ENCODE data around the gene PKIB. TPM values are rescaled to one million over a fixed set of nuclear protein-coding genes. Genes with fewer than 3 reads are reported as not detected.

Gene PKIB
- 32.5 TPM for polyA plus RNA-seq (2013, experiment 1 of 4)
- polyA plus RNA-seq (2013, experiment 2 of 4) = 36.2 TPM
- polyA plus RNA-seq (2013, experiment 3 of 4) = 29.4 TPM
- 30.1 TPM for polyA plus RNA-seq (2013, experiment 4 of 4)

GRCh38 chr6:122609881-122610689 lies at the start of gene PKIB:
TSS of gene PKIB (plus strand) at chr6:122610405. CDS start at chr6:122717795, 107,390 bp downstream.
- no peaks in the 10 kb centered on the region for H3K9me3 ChIP-seq (ENCODE audit: control insufficient read depth, low read length)
- no peaks in the 10 kb centered on the region for H3K36me3 ChIP-seq (ENCODE audit: control insufficient read depth, insufficient read depth, low read length)
- H3K27ac ChIP-seq (ENCODE audit: insufficient read depth, low read depth, low read length, poor library complexity, severe bottlenecking) = no peak within 1 kb of the TSS
- H3K4me1 ChIP-seq (ENCODE audit: control insufficient read depth, insufficient read depth, low read length) = no peaks in the 10 kb centered on the region
- peaks cover 45% of the 10 kb centered on the region for H3K27me3 ChIP-seq (ENCODE audit: control insufficient read depth, insufficient read depth, low read length, poor library complexity, severe bottlenecking)
- 6 to 7% methylated on average over 66 of the region's 66 CpGs for WGBS, 2 experiments
- H3K4me3 ChIP-seq (ENCODE audit: insufficient read depth, low read depth, low read length) = peak within 1 kb of the TSS; percentile 48

DNA sequence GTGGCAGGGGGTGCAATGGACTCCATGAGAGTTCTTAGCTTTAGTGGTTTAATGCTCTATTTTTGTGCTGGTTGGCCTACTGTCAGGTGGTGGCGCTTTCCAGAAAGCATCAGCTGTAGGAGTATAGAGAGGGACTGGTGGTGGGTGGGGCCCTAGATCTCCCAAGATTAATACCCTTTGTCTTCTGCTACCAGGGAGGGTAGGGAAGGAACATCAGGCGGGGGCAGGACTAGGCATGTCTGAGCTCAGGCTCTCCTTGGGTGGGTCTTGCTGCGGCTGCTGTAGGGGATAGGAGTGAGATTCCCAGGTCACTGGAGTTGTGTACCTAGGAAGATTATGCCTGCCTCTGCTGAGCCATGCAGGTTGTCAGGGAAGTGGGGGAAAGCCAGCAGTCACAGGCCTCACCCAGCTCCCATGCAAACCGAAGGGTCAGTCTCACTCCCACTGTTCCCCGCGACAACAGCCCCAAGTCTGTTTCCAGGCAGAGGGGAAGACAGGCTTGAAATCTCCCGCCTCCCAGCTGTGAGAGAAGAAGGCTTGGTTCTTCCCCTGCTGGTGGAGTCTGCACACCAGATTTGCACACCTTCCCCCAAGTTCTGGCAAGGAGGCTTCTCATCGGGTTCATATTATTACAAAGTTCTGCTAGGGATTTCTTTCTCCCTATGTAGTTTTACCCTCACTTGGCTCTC lies 46.7 kb upstream of the PKIB start:
- Histone ChIP-seq H3K9me3 (ENCODE audit: control insufficient read depth, low read length) (no peaks in the 10 kb centered on the region), H3K4me1 (ENCODE audit: control insufficient read depth, insufficient read depth, low read length) (no peaks in the 10 kb centered on the region), H3K27me3 (ENCODE audit: control insufficient read depth, insufficient read depth, low read length, poor library complexity, severe bottlenecking) (no peaks in the 10 kb centered on the region), H3K27ac (ENCODE audit: insufficient read depth, low read depth, low read length, poor library complexity, severe bottlenecking) (no peak overlapping the region), H3K36me3 (ENCODE audit: control insufficient read depth, insufficient read depth, low read length) (no peaks in the 10 kb centered on the region), H3K4me3 (ENCODE audit: insufficient read depth, low read depth, low read length) (no peak overlapping the region)
- 88 to 89% methylated on average over 8 of the region's 8 CpGs for WGBS, 2 experiments

DNA sequence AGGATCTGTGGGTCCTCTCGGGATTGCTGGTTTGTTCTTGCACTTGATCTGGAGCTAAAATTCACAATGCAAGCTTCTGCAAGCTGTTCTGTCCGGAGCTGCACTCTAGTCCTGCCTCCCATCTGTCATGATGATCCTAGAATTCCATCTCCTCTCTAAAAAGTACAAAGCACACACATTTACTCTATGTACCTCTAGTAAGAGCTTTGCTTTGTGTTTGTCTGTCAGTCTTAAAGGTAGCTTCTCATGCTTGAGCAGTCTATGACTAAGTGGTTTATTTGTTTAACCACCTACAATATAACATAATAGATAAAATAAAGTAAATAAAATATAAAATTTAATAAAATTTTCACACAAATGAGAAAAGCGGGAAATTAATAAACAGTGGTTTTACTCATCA lies 46.0 kb upstream of the PKIB start:
- no peak overlapping the region for H3K27ac ChIP-seq (ENCODE audit: insufficient read depth, low read depth, low read length, poor library complexity, severe bottlenecking)
- H3K36me3 ChIP-seq (ENCODE audit: control insufficient read depth, insufficient read depth, low read length) = no peaks in the 10 kb centered on the region
- H3K27me3 ChIP-seq (ENCODE audit: control insufficient read depth, insufficient read depth, low read length, poor library complexity, severe bottlenecking) = no peaks in the 10 kb centered on the region
- no peak overlapping the region for H3K4me3 ChIP-seq (ENCODE audit: insufficient read depth, low read depth, low read length)
- H3K9me3 ChIP-seq (ENCODE audit: control insufficient read depth, low read length) = no peaks in the 10 kb centered on the region
- 94 to 97% methylated on average over 2 to 3 of the region's 3 CpGs for WGBS, 2 experiments
- H3K4me1 ChIP-seq (ENCODE audit: control insufficient read depth, insufficient read depth, low read length) = no peaks in the 10 kb centered on the region

DNA sequence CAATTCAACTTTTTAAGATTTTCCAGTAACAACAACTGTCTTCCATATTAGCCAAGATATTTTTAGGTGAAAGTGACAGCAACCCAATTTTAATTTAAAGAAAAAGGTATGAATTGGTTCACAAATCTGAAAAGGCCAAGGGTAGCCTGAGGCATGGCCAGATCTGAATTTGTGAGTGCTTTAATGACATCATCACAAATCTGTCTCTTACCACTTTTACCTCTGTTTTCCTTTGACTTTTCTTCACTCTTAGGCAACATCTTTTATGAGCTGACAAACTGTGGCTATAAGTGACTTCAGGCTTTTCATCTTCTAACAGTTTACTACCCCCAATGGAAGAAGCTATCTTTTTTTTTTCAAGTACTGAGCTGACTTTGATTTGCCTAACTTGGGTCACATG lies 44.5 kb upstream of the PKIB start:
- H3K9me3 ChIP-seq (ENCODE audit: control insufficient read depth, low read length) = no peaks in the 10 kb centered on the region
- H3K27me3 ChIP-seq (ENCODE audit: control insufficient read depth, insufficient read depth, low read length, poor library complexity, severe bottlenecking) = no peaks in the 10 kb centered on the region
- H3K4me3 ChIP-seq (ENCODE audit: insufficient read depth, low read depth, low read length) = no peak overlapping the region
- H3K27ac ChIP-seq (ENCODE audit: insufficient read depth, low read depth, low read length, poor library complexity, severe bottlenecking) = no peak overlapping the region
- H3K36me3 ChIP-seq (ENCODE audit: control insufficient read depth, insufficient read depth, low read length) = no peaks in the 10 kb centered on the region
- no peaks in the 10 kb centered on the region for H3K4me1 ChIP-seq (ENCODE audit: control insufficient read depth, insufficient read depth, low read length)

DNA sequence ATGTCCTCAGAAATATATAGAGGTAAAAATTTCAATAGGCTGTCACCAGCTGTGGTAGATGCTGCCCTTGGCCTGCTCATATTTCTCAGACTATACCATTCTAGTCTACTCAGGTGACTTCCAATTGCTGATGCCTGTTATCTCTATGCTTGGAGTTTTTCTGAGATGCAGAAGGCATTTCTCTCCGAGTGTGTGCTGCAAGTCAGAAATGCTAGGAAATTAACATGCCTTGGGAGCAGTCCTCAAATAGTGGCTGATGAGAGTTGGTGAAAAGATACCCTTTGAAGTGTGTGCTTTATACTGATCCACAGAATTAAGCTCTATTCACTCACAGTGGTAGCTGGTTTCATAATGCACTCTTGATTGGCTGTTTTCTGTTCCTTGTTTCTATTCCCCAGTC lies 43.2 kb upstream of the PKIB start:
- no peak overlapping the region for H3K4me3 ChIP-seq (ENCODE audit: insufficient read depth, low read depth, low read length)
- H3K9me3 ChIP-seq (ENCODE audit: control insufficient read depth, low read length) = no peaks in the 10 kb centered on the region
- no peaks in the 10 kb centered on the region for H3K36me3 ChIP-seq (ENCODE audit: control insufficient read depth, insufficient read depth, low read length)
- H3K4me1 ChIP-seq (ENCODE audit: control insufficient read depth, insufficient read depth, low read length) = no peaks in the 10 kb centered on the region
- H3K27me3 ChIP-seq (ENCODE audit: control insufficient read depth, insufficient read depth, low read length, poor library complexity, severe bottlenecking) = no peaks in the 10 kb centered on the region
- H3K27ac ChIP-seq (ENCODE audit: insufficient read depth, low read depth, low read length, poor library complexity, severe bottlenecking) = no peak overlapping the region
- WGBS, 2 experiments = 93 to 94% methylated on average over 1 of the region's 1 CpG

DNA sequence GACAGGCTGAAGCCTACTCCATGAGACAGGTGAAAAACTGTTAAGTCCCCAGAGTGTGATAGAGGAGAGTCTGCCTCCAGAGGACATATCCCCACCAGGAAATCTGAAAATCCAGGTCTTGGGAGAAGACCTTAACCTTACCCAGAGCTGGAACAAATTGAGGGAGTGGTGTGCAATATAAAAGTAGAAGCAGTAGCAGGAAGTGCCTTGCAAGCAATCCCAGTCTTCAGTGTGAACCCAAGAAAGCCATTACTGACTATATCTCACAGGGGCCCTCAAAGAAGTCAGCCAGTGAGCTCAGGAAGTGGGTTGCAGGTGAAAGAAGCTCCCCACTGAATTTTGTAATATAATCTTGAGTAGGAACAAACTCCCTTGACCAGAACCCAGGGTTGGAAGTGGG lies 41.9 kb upstream of the PKIB start:
- Histone ChIP-seq H3K9me3 (ENCODE audit: control insufficient read depth, low read length) (no peaks in the 10 kb centered on the region), H3K27ac (ENCODE audit: insufficient read depth, low read depth, low read length, poor library complexity, severe bottlenecking) (no peak overlapping the region), H3K36me3 (ENCODE audit: control insufficient read depth, insufficient read depth, low read length) (no peaks in the 10 kb centered on the region), H3K4me3 (ENCODE audit: insufficient read depth, low read depth, low read length) (no peak overlapping the region), H3K4me1 (ENCODE audit: control insufficient read depth, insufficient read depth, low read length) (no peaks in the 10 kb centered on the region), H3K27me3 (ENCODE audit: control insufficient read depth, insufficient read depth, low read length, poor library complexity, severe bottlenecking) (no peaks in the 10 kb centered on the region)

- Histone ChIP-seq H3K27me3 (ENCODE audit: control insufficient read depth, insufficient read depth, low read length, poor library complexity, severe bottlenecking) (no peaks in the 10 kb centered on the region), H3K4me3 (ENCODE audit: insufficient read depth, low read depth, low read length) (no peak overlapping the region), H3K27ac (ENCODE audit: insufficient read depth, low read depth, low read length, poor library complexity, severe bottlenecking) (no peak overlapping the region), H3K9me3 (ENCODE audit: control insufficient read depth, low read length) (no peaks in the 10 kb centered on the region), H3K4me1 (ENCODE audit: control insufficient read depth, insufficient read depth, low read length) (no peaks in the 10 kb centered on the region), H3K36me3 (ENCODE audit: control insufficient read depth, insufficient read depth, low read length) (no peaks in the 10 kb centered on the region)
- 84 to 85% methylated on average over 3 of the region's 3 CpGs for WGBS, 2 experiments
Observed at GRCh38 chr6:122568797-122569221, 41.4 kb upstream of the PKIB start.

DNA sequence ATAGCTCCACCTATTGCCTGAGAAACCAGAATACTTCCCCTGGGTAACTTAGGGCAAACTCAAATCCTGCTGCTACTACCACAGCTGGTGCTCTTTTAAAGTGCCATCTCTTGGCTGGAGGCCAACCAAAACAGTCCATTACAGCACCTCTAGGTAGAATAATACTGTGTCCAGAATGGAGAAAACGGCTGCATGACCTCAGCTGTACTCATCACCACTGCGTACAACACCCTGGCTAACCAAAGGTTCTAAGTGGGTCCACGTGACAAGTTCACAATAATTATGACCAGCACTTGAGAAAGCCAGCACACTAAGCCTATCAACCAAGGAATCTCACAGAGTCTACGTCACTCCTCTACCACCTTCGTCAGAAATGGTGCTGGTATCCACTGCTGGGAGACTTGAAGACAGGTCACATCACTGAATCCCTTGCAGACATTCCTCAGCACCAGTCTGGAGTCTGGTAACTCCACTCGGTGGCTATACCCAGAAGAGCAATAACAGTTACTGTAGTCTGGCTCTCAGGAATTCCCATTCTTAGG lies 40.9 kb upstream of the PKIB start:
- WGBS, 2 experiments = 93 to 95% methylated on average over 6 of the region's 6 CpGs
- H3K36me3 ChIP-seq (ENCODE audit: control insufficient read depth, insufficient read depth, low read length) = no peaks in the 10 kb centered on the region
- no peak overlapping the region for H3K27ac ChIP-seq (ENCODE audit: insufficient read depth, low read depth, low read length, poor library complexity, severe bottlenecking)
- H3K27me3 ChIP-seq (ENCODE audit: control insufficient read depth, insufficient read depth, low read length, poor library complexity, severe bottlenecking) = no peaks in the 10 kb centered on the region
- no peaks in the 10 kb centered on the region for H3K9me3 ChIP-seq (ENCODE audit: control insufficient read depth, low read length)
- H3K4me3 ChIP-seq (ENCODE audit: insufficient read depth, low read depth, low read length) = no peak overlapping the region
- H3K4me1 ChIP-seq (ENCODE audit: control insufficient read depth, insufficient read depth, low read length) = no peaks in the 10 kb centered on the region

- H3K27me3 ChIP-seq (ENCODE audit: control insufficient read depth, insufficient read depth, low read length, poor library complexity, severe bottlenecking) = no peaks in the 10 kb centered on the region
- WGBS, 2 experiments = 100% methylated on average over 1 to 2 of the region's 2 CpGs
- H3K4me3 ChIP-seq (ENCODE audit: insufficient read depth, low read depth, low read length) = no peak overlapping the region
- H3K4me1 ChIP-seq (ENCODE audit: control insufficient read depth, insufficient read depth, low read length) = no peaks in the 10 kb centered on the region
- H3K9me3 ChIP-seq (ENCODE audit: control insufficient read depth, low read length) = no peaks in the 10 kb centered on the region
- H3K27ac ChIP-seq (ENCODE audit: insufficient read depth, low read depth, low read length, poor library complexity, severe bottlenecking) = no peak overlapping the region
- H3K36me3 ChIP-seq (ENCODE audit: control insufficient read depth, insufficient read depth, low read length) = no peaks in the 10 kb centered on the region
Observed at GRCh38 chr6:122571888-122572287, 38.3 kb upstream of the PKIB start.

- WGBS, 2 experiments = 100% methylated on average over 1 to 2 of the region's 2 CpGs
- H3K4me1 ChIP-seq (ENCODE audit: control insufficient read depth, insufficient read depth, low read length) = no peaks in the 10 kb centered on the region
- no peak overlapping the region for H3K27ac ChIP-seq (ENCODE audit: insufficient read depth, low read depth, low read length, poor library complexity, severe bottlenecking)
- H3K9me3 ChIP-seq (ENCODE audit: control insufficient read depth, low read length) = no peaks in the 10 kb centered on the region
- H3K27me3 ChIP-seq (ENCODE audit: control insufficient read depth, insufficient read depth, low read length, poor library complexity, severe bottlenecking) = no peaks in the 10 kb centered on the region
- no peaks in the 10 kb centered on the region for H3K36me3 ChIP-seq (ENCODE audit: control insufficient read depth, insufficient read depth, low read length)
- H3K4me3 ChIP-seq (ENCODE audit: insufficient read depth, low read depth, low read length) = no peak overlapping the region
Observed at GRCh38 chr6:122576888-122577287, 33.3 kb upstream of the PKIB start.

All from ectodermal cell (in vitro differentiated cells).